ENCODE measurements around the gene CLIP3. TPM values are rescaled to one million over a fixed set of nuclear protein-coding genes. Genes with fewer than 3 reads are reported as not detected.

Gene CLIP3
- total and polyA plus RNA-seq, 10 donors = 2.7 to 18.0 (median 10.3) TPM

DNA sequence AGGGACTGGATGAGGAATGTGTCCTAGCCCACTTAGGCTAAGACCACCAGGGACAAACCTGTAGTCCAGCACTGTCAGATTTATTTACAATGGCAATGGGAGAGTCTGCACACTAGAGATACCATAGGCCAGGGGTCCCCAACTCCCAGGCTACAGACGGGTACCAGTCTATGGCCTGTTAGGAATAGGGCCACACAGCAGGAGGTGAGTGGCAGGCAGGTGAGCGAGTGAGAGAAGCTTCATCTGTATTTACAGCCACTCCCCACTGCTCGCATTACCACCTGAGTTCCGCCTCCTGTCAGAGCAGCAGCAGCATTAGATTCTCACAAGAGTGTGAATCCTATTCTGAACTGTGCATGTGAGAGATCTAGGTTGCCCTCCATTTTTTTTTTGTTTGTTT is 19.0 kb upstream of the CLIP3 start:
- no peak for TF ChIP-seq POLR2AphosphoS5 (IDR thresholded peaks at IDR 0.05)
- TF ChIP-seq, protein P1, sequence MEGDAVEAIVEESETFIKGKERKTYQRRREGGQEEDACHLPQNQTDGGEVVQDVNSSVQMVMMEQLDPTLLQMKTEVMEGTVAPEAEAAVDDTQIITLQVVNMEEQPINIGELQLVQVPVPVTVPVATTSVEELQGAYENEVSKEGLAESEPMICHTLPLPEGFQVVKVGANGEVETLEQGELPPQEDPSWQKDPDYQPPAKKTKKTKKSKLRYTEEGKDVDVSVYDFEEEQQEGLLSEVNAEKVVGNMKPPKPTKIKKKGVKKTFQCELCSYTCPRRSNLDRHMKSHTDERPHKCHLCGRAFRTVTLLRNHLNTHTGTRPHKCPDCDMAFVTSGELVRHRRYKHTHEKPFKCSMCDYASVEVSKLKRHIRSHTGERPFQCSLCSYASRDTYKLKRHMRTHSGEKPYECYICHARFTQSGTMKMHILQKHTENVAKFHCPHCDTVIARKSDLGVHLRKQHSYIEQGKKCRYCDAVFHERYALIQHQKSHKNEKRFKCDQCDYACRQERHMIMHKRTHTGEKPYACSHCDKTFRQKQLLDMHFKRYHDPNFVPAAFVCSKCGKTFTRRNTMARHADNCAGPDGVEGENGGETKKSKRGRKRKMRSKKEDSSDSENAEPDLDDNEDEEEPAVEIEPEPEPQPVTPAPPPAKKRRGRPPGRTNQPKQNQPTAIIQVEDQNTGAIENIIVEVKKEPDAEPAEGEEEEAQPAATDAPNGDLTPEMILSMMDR (IDR thresholded peaks at IDR 0.05 in 8 of 11, conservative IDR thresholded peaks at IDR 0.05 in 3 of 11) = no peak
- TF ChIP-seq POLR2A (IDR thresholded peaks at IDR 0.05) = no peak
- Histone ChIP-seq H3K9me3 (no peaks in the 10 kb centered on the region), H3K4me3 (no peak overlapping the region), H3K4me1 (peaks cover 6 to 34% (median 21%) of the 10 kb centered on the region in 6 donors), H3K27ac (no peak overlapping the region), H3K27me3 (replicated peaks in 1 of 7) (no peaks in the 10 kb centered on the region), H3K36me3 (no peaks in the 10 kb centered on the region)
- intact Hi-C loops (cut with DNase I; ENCODE audit: low total_unique reads) = loop anchor here (10.0 kb wide), 1 partner anchor 63 kb away; the partner anchor contains the start of genes OVOL3, POLR2I and TBCB
- whole genome bisulfite sequencing, 5 donors = 96 to 100% (median 98%) methylated on average over 4 of the region's 4 CpGs
- DNase-seq = no peak

DNA sequence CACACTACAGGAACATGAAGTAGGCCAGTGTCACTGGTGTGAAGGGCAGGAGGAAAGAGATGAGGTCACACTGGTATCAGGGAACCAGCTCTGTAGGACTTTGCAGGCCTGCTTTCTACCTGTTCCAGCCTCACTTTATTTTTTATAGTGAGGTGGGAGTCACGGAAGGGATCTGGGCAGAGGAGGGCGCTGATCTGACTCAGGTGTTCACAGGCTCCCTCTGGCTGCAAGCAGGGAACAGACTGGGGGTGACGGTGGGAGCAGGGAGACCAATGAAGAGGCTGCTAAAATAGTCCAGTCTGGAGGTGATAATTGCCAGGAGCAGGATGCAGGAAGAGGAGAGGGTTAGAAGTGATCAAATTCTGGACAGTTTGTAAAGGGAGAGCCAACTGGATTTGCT is 18.6 kb upstream of the CLIP3 start:
- no peak for DNase-seq
- intact Hi-C loops (cut with DNase I; ENCODE audit: low total_unique reads) = loop anchor here (10.0 kb wide), 1 partner anchor 64 kb away; the partner anchor contains the start of genes OVOL3, POLR2I and TBCB
- Histone ChIP-seq H3K27me3 (replicated peaks in 1 of 7) (no peaks in the 10 kb centered on the region), H3K9me3 (no peaks in the 10 kb centered on the region), H3K4me3 (no peak overlapping the region), H3K27ac (no peak overlapping the region), H3K36me3 (no peaks in the 10 kb centered on the region), H3K4me1 (peaks cover 6 to 30% (median 21%) of the 10 kb centered on the region in 6 donors)
- 57 to 77% (median 72%) methylated on average over 3 of the region's 3 CpGs for WGBS, 5 donors
- TF ChIP-seq, protein P1 (IDR thresholded peaks at IDR 0.05 in 8 of 11, conservative IDR thresholded peaks at IDR 0.05 in 3 of 11) = peak in 1 of 11 experiments; percentile 5
- TF ChIP-seq POLR2A (IDR thresholded peaks at IDR 0.05) = no peak

DNA sequence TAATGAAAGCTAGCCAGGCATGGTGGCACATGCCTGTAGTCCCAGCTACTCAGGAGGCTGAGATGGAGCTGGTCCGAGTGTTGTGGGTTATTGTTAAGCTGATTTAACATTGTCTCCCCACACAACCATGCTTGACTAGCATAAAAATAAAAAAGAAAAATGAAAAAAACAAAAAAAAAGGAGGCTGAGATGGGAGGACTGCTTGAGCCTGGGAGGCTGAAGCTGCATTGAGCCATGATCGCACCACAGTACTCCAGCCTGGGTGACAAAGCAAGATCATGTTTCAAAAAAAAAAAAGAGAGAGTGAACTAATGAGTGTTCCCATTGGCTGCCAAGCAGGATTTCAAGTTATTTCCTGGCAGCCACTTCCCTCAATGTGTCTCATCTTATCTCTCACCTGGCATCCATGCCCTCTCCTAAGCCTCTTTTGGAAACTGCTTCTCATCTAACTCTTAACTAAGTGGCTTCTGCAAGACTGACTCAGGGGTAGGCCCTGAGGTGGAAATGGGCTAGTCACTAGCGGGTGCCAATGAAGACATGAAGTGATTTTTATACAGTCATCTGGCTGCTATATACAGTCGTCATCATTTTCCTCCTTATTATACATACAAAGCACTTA is 16.5 kb upstream of the CLIP3 start:
- Histone ChIP-seq H3K4me1 (peaks cover 2 to 15% (median 9%) of the 10 kb centered on the region in 6 donors), H3K4me3 (no peak overlapping the region), H3K27ac (no peak overlapping the region), H3K9me3 (no peaks in the 10 kb centered on the region), H3K27me3 (replicated peaks in 1 of 7) (no peaks in the 10 kb centered on the region), H3K36me3 (peaks cover 0 to 10% (median 0%) of the 10 kb centered on the region in 6 donors)
- 90 to 100% (median 95%) methylated on average over 4 of the region's 4 CpGs for WGBS, 5 donors
- DNase-seq = no peak
- intact Hi-C loops (cut with DNase I; ENCODE audit: low total_unique reads) = no loop called here
- TF ChIP-seq, protein P1 (IDR thresholded peaks at IDR 0.05 in 8 of 11, conservative IDR thresholded peaks at IDR 0.05 in 3 of 11) = no peak
- TF ChIP-seq POLR2A (IDR thresholded peaks at IDR 0.05) (no peak), POLR2AphosphoS5 (IDR thresholded peaks at IDR 0.05) (no peak)

DNA sequence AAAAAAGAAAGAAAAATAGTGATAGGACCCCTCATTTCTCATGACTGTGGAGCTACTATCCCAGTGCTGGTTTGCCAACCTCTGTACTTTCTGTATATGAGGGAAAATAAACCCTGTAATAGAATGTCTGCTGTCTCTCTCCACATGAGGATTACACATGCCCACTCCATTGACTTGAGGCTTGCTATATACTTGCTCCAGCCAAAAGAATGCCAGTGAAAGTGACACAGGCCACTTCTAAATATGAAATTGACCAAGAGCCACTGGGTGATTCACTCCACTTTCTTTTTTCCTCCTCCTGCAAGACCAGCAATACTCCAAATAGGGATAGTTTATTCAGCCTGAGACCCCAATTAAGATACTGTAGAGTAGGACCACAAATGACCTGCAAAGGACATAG is 15.2 kb upstream of the CLIP3 start:
- no peaks in the 10 kb centered on the region for H3K27me3 ChIP-seq (replicated peaks in 1 of 7)
- TF ChIP-seq, protein P1 (IDR thresholded peaks at IDR 0.05 in 8 of 11, conservative IDR thresholded peaks at IDR 0.05 in 3 of 11) = no peak
- TF ChIP-seq POLR2AphosphoS5 (IDR thresholded peaks at IDR 0.05) (no peak), POLR2A (IDR thresholded peaks at IDR 0.05) (no peak)
- H3K9me3 ChIP-seq = no peaks in the 10 kb centered on the region
- intact Hi-C loops (cut with DNase I; ENCODE audit: low total_unique reads) = no loop called here
- H3K4me3 ChIP-seq = no peak overlapping the region
- H3K4me1 ChIP-seq = peaks cover 0 to 5% (median 2%) of the 10 kb centered on the region in 6 donors
- H3K36me3 ChIP-seq = peaks cover 0 to 10% (median 0%) of the 10 kb centered on the region in 6 donors
- H3K27ac ChIP-seq = no peak overlapping the region
- no peak for DNase-seq
